Gastroesophageal sphincter (tissue), 3 donors: ENCODE results near the gene ECI1.

Source experiments
- CTCF ChIP-seq, 4 experiments: fragments of 200-600 bp in 2 of 4; fragments of 450-650 bp in 2 of 4; sonication (generic) in 1 of 4; IDR thresholded peaks; one replicate each; pipeline ENCODE4 v1.5.1; 2017 to 2019; ENCODE audit warnings: antibody characterized with exemption in 4 of 4, mild to moderate bottlenecking in 2 of 4, moderate library complexity in 2 of 4
- POLR2A ChIP-seq, 2 donors: fragments of 450-650 bp; IDR thresholded peaks; one replicate each; pipeline ENCODE4 v1.6.1; 2017; ENCODE audit warnings: antibody characterized with exemption in 2 of 2, mild to moderate bottlenecking in 2 of 2, moderate library complexity in 1 of 2

- TF ChIP-seq CTCF (IDR thresholded peaks at IDR 0.05) = peak in 3 of 4 experiments; percentile 14 to 42 (median 30)
- TF ChIP-seq POLR2A (IDR thresholded peaks at IDR 0.05) = no peak
These were observed 45.5 kb upstream of the ECI1 start for GRCh38 chr16:2296661-2297505.
